ENCODE results near the gene ZNF384. TPM values are rescaled to one million over a fixed set of nuclear protein-coding genes. Genes with fewer than 3 reads are reported as not detected.
A peak's percentile ranks its signal among the peaks of the same experiment; 100 is the strongest.

Gene ZNF384
- total and polyA plus RNA-seq, 2 experiments from 2014 or later = 20.5 to 35.9 TPM

- Histone ChIP-seq H3K36me3 (ENCODE audit: insufficient read depth) (no peaks in the 10 kb centered on the region), H3F3A (replicated peaks; ENCODE audit: low read depth) (peaks cover 16% of the 10 kb centered on the region; the same call in 1 of the 2 replicates), H3K9me2 (ENCODE audit: insufficient read depth) (peaks cover 8% of the 10 kb centered on the region), H3K27ac (ENCODE audit: low read depth) (no peak overlapping the region), H3K27me3 (ENCODE audit: insufficient read depth) (peaks cover 33% of the 10 kb centered on the region), H3K4me1 (ENCODE audit: insufficient read depth) (peaks cover 9% of the 10 kb centered on the region), H4K20me1 (replicated peaks; ENCODE audit: insufficient read depth) (no peaks in the 10 kb centered on the region), H3K4me3 (no peak overlapping the region), H3K79me2 (replicated peaks; ENCODE audit: insufficient read depth) (no peaks in the 10 kb centered on the region), H3K4me2 (no peak overlapping the region), H2AFZ (no peak overlapping the region)
- Mint-ChIP-seq H3K9me3 (peaks cover 3% of the 10 kb centered on the region; the same call in 1 of the 3 replicates), H3K36me3 (ENCODE audit: low read depth) (no peaks in the 10 kb centered on the region; the same call in 2 of the 3 replicates), H3K4me1 (peaks cover 21% of the 10 kb centered on the region), H3K27me3 (ENCODE audit: insufficient read depth, low read depth, poor library complexity) (peaks cover 26% of the 10 kb centered on the region), H3K27ac (no peak overlapping the region), H3K4me3 (peak overlapping the region; percentile 29; the same call in 1 of the 3 replicates)
- ATAC-seq (no peak), DNase-seq (ENCODE audit: low spot score) (no peak)
- no peak for TF ChIP-seq CREB1 (CRISPR knock-in tag; IDR thresholded peaks at IDR 0.05; ENCODE audit: low read depth)
- TF ChIP-seq ZNF462 (CRISPR knock-in tag; IDR thresholded peaks at IDR 0.05) = no peak
- no peak for TF ChIP-seq CTCF (conservative IDR thresholded peaks at IDR 0.05; ENCODE audit: low read depth in 2 of 2)
- no peak for TF ChIP-seq ZNF114 (CRISPR knock-in tag; IDR thresholded peaks at IDR 0.05)
- TF ChIP-seq EZH2 (IDR thresholded peaks at IDR 0.05; ENCODE audit: low read depth, unreplicated experiment) = no peak
- TF ChIP-seq JUNB (IDR thresholded peaks at IDR 0.05; ENCODE audit: unreplicated experiment) = no peak
- no peak for TF ChIP-seq REST (IDR thresholded peaks at IDR 0.05; ENCODE audit: unreplicated experiment)
- TF ChIP-seq POLR2AphosphoS5 (IDR thresholded peaks at IDR 0.05; ENCODE audit: low read depth) = no peak
- TF ChIP-seq EZH2phosphoT487 (IDR thresholded peaks at IDR 0.05; ENCODE audit: unreplicated experiment) = no peak
These were observed 70.5 kb downstream of the ZNF384 start for GRCh38 chr12:6618483-6619225.

All from GM23338 (cell line).